Stomach (tissue), 9 donors: ENCODE data around the gene SEC22A. TPM values are rescaled to one million over a fixed set of nuclear protein-coding genes. Genes with fewer than 3 reads are reported as not detected.

Experiments
- DNase-seq, 2 donors: peaks; one replicate each; pipeline versions ENCODE4 v3.0.0 to v3.0.0-alpha.2; 2013 to 2019
- H3K27ac ChIP-seq, 5 donors: fragments of 200-600 bp in 4 of 5; sonication (generic) in 4 of 5; one replicate each; pipeline ENCODE4 v1.5.1; 2013 to 2019; ENCODE audit warnings: mild to moderate bottlenecking in 1 of 5, moderate library complexity in 1 of 5
- H3K27me3 ChIP-seq, 3 donors: fragments of 200-600 bp; sonication (generic); one replicate each; pipeline ENCODE4 v1.5.1; 2017 to 2019; ENCODE audit warnings: mixed run types in 1 of 3
- H3K36me3 ChIP-seq, 4 donors: fragments of 200-600 bp; sonication (generic); 1 replicate in 3 of 4; 2 replicates in 1 of 4; pipeline ENCODE4 v1.5.1; 2016 to 2019
- H3K4me1 ChIP-seq, 4 donors: fragments of 200-600 bp; sonication (generic); one replicate each; pipeline ENCODE4 v1.5.1; 2016 to 2019
- H3K4me3 ChIP-seq, 4 donors: fragments of 200-600 bp; sonication (generic) in 3 of 4; one replicate each; pipeline ENCODE4 v1.5.1; 2016 to 2019; ENCODE audit warnings: mild to moderate bottlenecking in 1 of 4
- H3K9me3 ChIP-seq, 4 donors: fragments of 200-600 bp; sonication (generic); one replicate each; pipeline ENCODE4 v1.5.1; 2016 to 2019
- CTCF ChIP-seq, 7 experiments: fragments of 450-650 bp in 4 of 7; fragments of 200-600 bp in 3 of 7; sonication (generic) in 3 of 7; IDR thresholded peaks; one replicate each; pipeline ENCODE4 v1.5.1; 2016 to 2019; ENCODE audit warnings: antibody characterized with exemption in 7 of 7, control low read depth in 2 of 7, mild to moderate bottlenecking in 1 of 7
- EP300 ChIP-seq: sonication (generic); formaldehyde crosslinking; IDR thresholded peaks from one replicate; pipeline ENCODE4 v1.6.1; 2017; ENCODE audit warnings: antibody characterized with exemption
- POLR2A ChIP-seq, 4 donors: fragments of 450-650 bp; IDR thresholded peaks; one replicate each; pipeline ENCODE4 v1.6.1; 2016; ENCODE audit warnings: antibody characterized with exemption in 4 of 4, control low read depth in 2 of 4, mild to moderate bottlenecking in 1 of 4, moderate library complexity in 1 of 4
- POLR2AphosphoS5 ChIP-seq, 3 donors: sonication (generic); formaldehyde crosslinking; IDR thresholded peaks; one replicate each; pipeline ENCODE4 v1.6.1; 2016; ENCODE audit warnings: antibody characterized with exemption in 3 of 3
- WGBS, 5 donors: extraction: QIAGEN DNeasy Blood & Tissue Kit in 3 of 5; methylation state at CpG; one replicate each; pipeline versions ENCODE4 v1.1.5 to v1.1.7; 2013 to 2018; 5-methylcytosine and 5-hydroxymethylcytosine counted together
- intact Hi-C: fragments of 100-400 bp; cut with DNase I; formaldehyde crosslinking; loops from one replicate; pipeline ENCODE4 v1.15.1; 2023; ENCODE audit warnings: low total_unique reads
- polyA plus RNA-seq, 3 donors: library from polyadenylated mRNA; stranded (reverse); fragments of 200-250 nt; gene quantifications; one replicate each; pipeline ENCODE4 v1.2.3, GENCODE V29; 2013
- total RNA-seq, 5 donors: library from RNA; depleted of rRNA; stranded (reverse); fragments of >200 nt; gene quantifications; one replicate each; pipeline versions ENCODE4 v1.1.0 to v1.2.3, GENCODE V29; 2014 to 2016
- donor health status: healthy with polysubstance abuse.
- donor health status: Bipolar disorder and iron deficiency.
- donor health status: healthy.

Gene SEC22A
- total and polyA plus RNA-seq, 8 donors = 1.6 to 26.6 (median 6.7) TPM; not detected in 1

GRCh38 chr3:123239756-123240155 is 38.0 kb downstream of the SEC22A start:
- 94 to 100% (median 96%) methylated on average over 1 of the region's 1 CpG for WGBS, 5 donors
- TF ChIP-seq EP300 = no peak
- no peak for TF ChIP-seq CTCF (IDR thresholded peaks at IDR 0.05)
- no peak for TF ChIP-seq POLR2AphosphoS5 (IDR thresholded peaks at IDR 0.05)
- TF ChIP-seq POLR2A (IDR thresholded peaks at IDR 0.05) = no peak
- Histone ChIP-seq H3K36me3 (peaks cover 0 to 37% (median 10%) of the 10 kb centered on the region in 4 donors), H3K9me3 (no peaks in the 10 kb centered on the region), H3K4me3 (no peak overlapping the region), H3K27me3 (no peaks in the 10 kb centered on the region), H3K4me1 (no peaks in the 10 kb centered on the region), H3K27ac (no peak overlapping the region)
- no peak for DNase-seq
- intact Hi-C loops = no loop called here

- intact Hi-C loops = no loop called here
- WGBS, 5 donors = 71 to 81% (median 77%) methylated on average over 4 of the region's 4 CpGs
- Histone ChIP-seq H3K27me3 (no peaks in the 10 kb centered on the region), H3K9me3 (no peaks in the 10 kb centered on the region), H3K36me3 (peaks cover 0 to 61% (median 47%) of the 10 kb centered on the region in 4 donors), H3K4me1 (no peaks in the 10 kb centered on the region), H3K27ac (no peak overlapping the region), H3K4me3 (no peak overlapping the region)
- TF ChIP-seq EP300 (no peak), POLR2AphosphoS5 (IDR thresholded peaks at IDR 0.05) (no peak), POLR2A (IDR thresholded peaks at IDR 0.05) (no peak), CTCF (IDR thresholded peaks at IDR 0.05) (no peak)
- DNase-seq = peak in 1 of 2 donors; percentile 21
Observed at GRCh38 chr3:123244128-123244527, 42.4 kb downstream of the SEC22A start.

GRCh38 chr3:123246866-123247265 is 45.1 kb downstream of the SEC22A start:
- H3K9me3 ChIP-seq = no peaks in the 10 kb centered on the region
- peaks cover 0 to 60% (median 51%) of the 10 kb centered on the region in 4 donors for H3K36me3 ChIP-seq
- no peak overlapping the region for H3K27ac ChIP-seq
- TF ChIP-seq POLR2A (IDR thresholded peaks at IDR 0.05) (no peak), POLR2AphosphoS5 (IDR thresholded peaks at IDR 0.05) (no peak), CTCF (IDR thresholded peaks at IDR 0.05) (no peak), EP300 (no peak)
- no peak for DNase-seq
- intact Hi-C loops = no loop called here
- no peak overlapping the region for H3K4me3 ChIP-seq
- no peaks in the 10 kb centered on the region for H3K27me3 ChIP-seq
- no peaks in the 10 kb centered on the region for H3K4me1 ChIP-seq
- 48 to 66% (median 53%) methylated on average over 3 of the region's 3 CpGs for WGBS, 5 donors

GRCh38 chr3:123256256-123256655 is 54.5 kb downstream of the SEC22A start:
- intact Hi-C loops = loop anchor here (10.0 kb wide), 1 partner anchor 311 kb away; no protein-coding TSS in a partner anchor
- Histone ChIP-seq H3K36me3 (peaks cover 0 to 31% (median 17%) of the 10 kb centered on the region in 4 donors), H3K27ac (no peak overlapping the region), H3K27me3 (no peaks in the 10 kb centered on the region), H3K4me1 (no peaks in the 10 kb centered on the region), H3K9me3 (no peaks in the 10 kb centered on the region), H3K4me3 (no peak overlapping the region)
- no peak for DNase-seq
- 57 to 79% (median 66%) methylated on average over 2 of the region's 2 CpGs for WGBS, 5 donors
- TF ChIP-seq POLR2A (IDR thresholded peaks at IDR 0.05) = no peak
- TF ChIP-seq EP300 = no peak
- TF ChIP-seq CTCF (IDR thresholded peaks at IDR 0.05) = no peak
- no peak for TF ChIP-seq POLR2AphosphoS5 (IDR thresholded peaks at IDR 0.05)
